Subcutaneous abdominal adipose tissue (tissue), 5 donors: ENCODE measurements around the gene TRIP4.
A peak's percentile ranks its signal among the peaks of the same experiment; 100 is the strongest.

Experiments
- H3K27ac ChIP-seq: one replicate; pipeline ENCODE4 v1.7.0; 2013; ENCODE audit warnings: low read depth, mild to moderate bottlenecking, inconsistent platforms, low read length, moderate library complexity
- H3K27me3 ChIP-seq, 5 donors: one replicate each; pipeline ENCODE4 v1.7.0; 2013; ENCODE audit warnings: low read length in 5 of 5, inconsistent platforms in 1 of 5; ENCODE audit not compliant: control insufficient read depth in 5 of 5, insufficient read depth in 4 of 5
- H3K36me3 ChIP-seq, 5 donors: one replicate each; pipeline ENCODE4 v1.7.0; 2013; ENCODE audit warnings: low read length in 5 of 5; ENCODE audit not compliant: control insufficient read depth in 5 of 5, insufficient read depth in 5 of 5
- H3K4me1 ChIP-seq, 5 donors: one replicate each; pipeline ENCODE4 v1.7.0; 2013; ENCODE audit warnings: low read length in 5 of 5, mild to moderate bottlenecking in 3 of 5, moderate library complexity in 1 of 5; ENCODE audit not compliant: control insufficient read depth in 5 of 5, insufficient read depth in 5 of 5
- H3K4me3 ChIP-seq, 5 donors: one replicate each; pipeline ENCODE4 v1.7.0; 2013; ENCODE audit warnings: low read length in 5 of 5, low read depth in 1 of 5
- H3K9ac ChIP-seq, 5 donors: one replicate each; pipeline ENCODE4 v1.7.0; 2013; ENCODE audit warnings: low read length in 5 of 5, mild to moderate bottlenecking in 4 of 5, moderate library complexity in 3 of 5
- H3K9me3 ChIP-seq, 5 donors: one replicate each; pipeline ENCODE4 v1.7.0; 2013; ENCODE audit warnings: low read length in 5 of 5; ENCODE audit not compliant: control insufficient read depth in 5 of 5
- donor health status: healthy.
- donor health status: healthy.
- donor health status: healthy.
- donor health status: healthy.
- donor health status: healthy.

The TRIP4 gene

DNA sequence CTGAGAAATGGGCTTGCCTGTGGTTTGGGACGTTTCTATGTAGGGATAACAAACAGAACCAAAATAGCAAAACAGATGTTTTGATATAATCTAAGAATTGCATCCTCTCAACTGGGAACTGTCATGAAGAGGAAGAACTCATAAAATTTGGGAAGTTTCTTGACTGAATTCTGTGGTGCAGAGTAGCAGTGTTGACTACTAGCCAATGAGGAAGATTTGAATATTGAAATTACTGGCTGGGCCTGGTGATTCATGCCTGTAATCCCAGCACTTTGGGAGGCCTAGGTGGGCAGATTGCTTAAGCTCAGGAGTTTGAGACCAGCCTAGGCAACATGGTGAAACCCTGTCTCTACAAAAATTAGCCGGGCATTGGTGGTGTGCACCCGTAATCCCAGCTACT lies 114.9 kb downstream of the TRIP4 start:
- Histone ChIP-seq H3K9ac (no peak overlapping the region), H3K4me3 (no peak overlapping the region), H3K27me3 (no peaks in the 10 kb centered on the region), H3K36me3 (peaks cover 7 to 29% (median 25%) of the 10 kb centered on the region in 5 donors), H3K9me3 (no peaks in the 10 kb centered on the region), H3K4me1 (peaks cover 7 to 41% (median 32%) of the 10 kb centered on the region in 5 donors), H3K27ac (peak overlapping the region; percentile 21)

DNA sequence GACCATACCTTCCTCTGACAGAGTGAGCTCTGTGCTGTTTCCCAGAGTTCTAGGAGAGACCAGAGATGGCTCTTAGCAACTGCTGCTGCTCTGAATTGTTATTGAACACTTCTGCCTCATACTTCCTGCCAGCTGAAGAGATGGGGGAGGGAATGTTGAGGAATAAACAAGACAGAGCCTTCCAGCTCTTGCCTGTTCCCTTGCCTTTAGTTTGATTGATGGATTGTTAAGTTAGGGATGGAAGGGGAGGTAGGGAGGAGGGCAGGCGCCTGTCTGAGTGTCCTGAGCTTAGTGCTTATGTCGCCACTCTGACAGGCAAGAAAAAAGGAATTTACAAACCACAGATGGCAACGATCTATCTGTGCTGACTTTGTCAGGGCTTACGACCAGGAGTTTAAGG lies 115.6 kb downstream of the TRIP4 start:
- peaks cover 7 to 29% (median 25%) of the 10 kb centered on the region in 5 donors for H3K36me3 ChIP-seq
- H3K27me3 ChIP-seq: no peaks in the 10 kb centered on the region
- H3K9ac ChIP-seq: peak overlapping the region in 3 of 5 donors; percentile 1 to 39 (median 27)
- H3K9me3 ChIP-seq: no peaks in the 10 kb centered on the region
- peak overlapping the region; percentile 21 for H3K27ac ChIP-seq
- peaks cover 7 to 46% (median 37%) of the 10 kb centered on the region in 5 donors for H3K4me1 ChIP-seq
- no peak overlapping the region for H3K4me3 ChIP-seq

DNA sequence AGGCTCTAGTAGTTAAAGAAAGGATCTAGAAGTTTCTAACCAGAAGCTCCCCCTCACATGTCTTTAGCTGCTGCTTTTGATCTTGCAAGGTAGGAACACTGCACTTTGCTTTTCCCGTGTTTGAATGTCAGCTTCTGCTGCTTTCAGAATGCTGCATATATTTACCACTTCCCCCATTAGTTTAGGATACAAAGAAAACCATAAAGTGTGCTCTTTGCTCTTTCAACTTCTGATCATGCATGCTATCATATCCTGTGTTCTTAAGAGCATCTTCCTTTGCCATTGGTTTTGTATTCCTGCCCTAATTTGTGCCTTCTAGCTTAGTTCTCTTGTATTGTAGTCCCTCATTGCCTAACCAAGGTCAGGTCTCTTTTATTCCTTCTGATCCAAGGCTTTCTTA lies 116.0 kb downstream of the TRIP4 start:
- Histone ChIP-seq H3K9ac (no peak overlapping the region), H3K27ac (no peak overlapping the region), H3K36me3 (peaks cover 7 to 29% (median 25%) of the 10 kb centered on the region in 5 donors), H3K4me3 (no peak overlapping the region), H3K9me3 (no peaks in the 10 kb centered on the region), H3K27me3 (no peaks in the 10 kb centered on the region), H3K4me1 (peaks cover 7 to 46% (median 37%) of the 10 kb centered on the region in 5 donors)
